H9 (cell line): ENCODE measurements around the gene TMEM63B. TPM values are rescaled to one million over a fixed set of nuclear protein-coding genes. Genes with fewer than 3 reads are reported as not detected.

ENCODE experiments used
- DNase-seq: peaks from one replicate; pipeline ENCODE4 v3.0.0-alpha.2; 2017
- H2AFZ ChIP-seq: one replicate; pipeline ENCODE4 v1.6.1; 2013; ENCODE audit warnings: mild to moderate bottlenecking, low read length, control low read depth, moderate library complexity
- H2AK5ac ChIP-seq: 2 replicates; pipeline ENCODE4 v1.6.1; 2013; ENCODE audit warnings: low read length, control low read depth, mixed read lengths; ENCODE audit not compliant: insufficient read length
- H2BK120ac ChIP-seq: one replicate; pipeline ENCODE4 v1.6.1; 2013; ENCODE audit warnings: low read depth, mild to moderate bottlenecking, low read length, control low read depth, inconsistent platforms; ENCODE audit not compliant: poor library complexity, severe bottlenecking
- H2BK12ac ChIP-seq: 2 replicates; pipeline ENCODE4 v1.6.1; 2013; ENCODE audit warnings: low read length, control low read depth, mixed read lengths, low read depth; ENCODE audit not compliant: insufficient read length
- H2BK15ac ChIP-seq: 2 replicates; pipeline ENCODE4 v1.6.1; 2013; ENCODE audit warnings: low read depth, low read length, control low read depth
- H2BK20ac ChIP-seq: one replicate; pipeline ENCODE4 v1.6.1; 2013; ENCODE audit warnings: low read depth, mild to moderate bottlenecking, low read length, control low read depth, inconsistent platforms; ENCODE audit not compliant: poor library complexity, severe bottlenecking
- H2BK5ac ChIP-seq: 2 replicates; pipeline ENCODE4 v1.6.1; 2013; ENCODE audit warnings: low read length, control low read depth, mixed read lengths; ENCODE audit not compliant: insufficient read length
- H3K14ac ChIP-seq: 2 replicates; pipeline ENCODE4 v1.6.1; 2013; ENCODE audit warnings: low read length, control low read depth; ENCODE audit not compliant: insufficient read depth
- H3K18ac ChIP-seq: 2 replicates; pipeline ENCODE4 v1.6.1; 2013; ENCODE audit warnings: low read depth, mild to moderate bottlenecking, mixed read lengths, low read length, control low read depth; ENCODE audit not compliant: insufficient read length
- H3K23ac ChIP-seq: 2 replicates; pipeline ENCODE4 v1.6.1; 2013; ENCODE audit warnings: low read length, control low read depth, mixed read lengths, low read depth; ENCODE audit not compliant: insufficient read length
- H3K23me2 ChIP-seq: 2 replicates; pipeline ENCODE4 v1.6.1; 2013; ENCODE audit warnings: low read depth, mild to moderate bottlenecking, mixed read lengths, low read length, control low read depth; ENCODE audit not compliant: insufficient read length, poor library complexity, severe bottlenecking
- H3K27ac ChIP-seq: 2 replicates; pipeline ENCODE4 v1.5.1; 2013; ENCODE audit warnings: low read length, control low read depth, mixed read lengths, low read depth; ENCODE audit not compliant: insufficient read length
- H3K27me3 ChIP-seq: 2 replicates; pipeline ENCODE4 v1.6.1; 2013; ENCODE audit warnings: low read length, control low read depth, inconsistent platforms; ENCODE audit not compliant: insufficient read depth
- H3K4ac ChIP-seq: 2 replicates; pipeline ENCODE4 v1.6.1; 2013; ENCODE audit warnings: low read depth, mild to moderate bottlenecking, control low read depth, inconsistent platforms, low read length, moderate library complexity
- H3K4me1 ChIP-seq: 2 replicates; pipeline ENCODE4 v1.6.1; 2013; ENCODE audit warnings: low read length, control low read depth, inconsistent platforms; ENCODE audit not compliant: insufficient read depth
- H3K4me2 ChIP-seq: 2 replicates; pipeline ENCODE4 v1.6.1; 2013; ENCODE audit warnings: low read length, control low read depth, mixed read lengths; ENCODE audit not compliant: insufficient read length, insufficient read depth
- H3K56ac ChIP-seq: 2 replicates; pipeline ENCODE4 v1.6.1; 2013; ENCODE audit warnings: low read depth, mild to moderate bottlenecking, mixed read lengths, low read length, control low read depth; ENCODE audit not compliant: insufficient read length
- H3K79me1 ChIP-seq: 2 replicates; pipeline ENCODE4 v1.6.1; 2013; ENCODE audit warnings: low read depth, mild to moderate bottlenecking, moderate library complexity, low read length, control low read depth, inconsistent platforms; ENCODE audit not compliant: insufficient read depth, poor library complexity, severe bottlenecking
- H3K79me2 ChIP-seq: 2 replicates; pipeline ENCODE4 v1.6.1; 2013; ENCODE audit warnings: low read length, control low read depth, inconsistent platforms; ENCODE audit not compliant: insufficient read depth
- H3K9ac ChIP-seq: 2 replicates; pipeline ENCODE4 v1.6.1; 2013; ENCODE audit warnings: low read length, control low read depth, mixed read lengths; ENCODE audit not compliant: insufficient read length; ENCODE audit errors: extremely low read depth
- H3K9me3 ChIP-seq: one replicate; pipeline ENCODE4 v1.6.1; 2013; ENCODE audit warnings: low read depth, low read length, inconsistent platforms; ENCODE audit not compliant: control insufficient read depth
- H3T11ph ChIP-seq: one replicate; pipeline ENCODE4 v1.6.1; 2013; ENCODE audit warnings: mild to moderate bottlenecking, low read length, control low read depth, inconsistent platforms
- H4K20me1 ChIP-seq: one replicate; pipeline ENCODE4 v1.6.1; 2013; ENCODE audit not compliant: control insufficient read depth, insufficient read length, insufficient read depth
- H4K5ac ChIP-seq: 2 replicates; pipeline ENCODE4 v1.6.1; 2013; ENCODE audit warnings: low read depth, mild to moderate bottlenecking, mixed read lengths, low read length, control low read depth; ENCODE audit not compliant: insufficient read length
- H4K8ac ChIP-seq: replicated peaks from 2 replicates; pipeline ENCODE4 v1.6.1; 2013; ENCODE audit warnings: low read length, control low read depth, mixed read lengths, low read depth; ENCODE audit not compliant: insufficient read length
- H4K91ac ChIP-seq: 2 replicates; pipeline ENCODE4 v1.6.1; 2013; ENCODE audit warnings: low read depth, mild to moderate bottlenecking, moderate library complexity, mixed read lengths, low read length, control low read depth; ENCODE audit not compliant: insufficient read length
- H3K27ac Mint-ChIP-seq, 3 experiments: 2 replicates in 2 of 3; 3 replicates in 1 of 3; pipeline ENCODE4 v1.8.0; 2020 to 2021; ENCODE audit warnings: mixed read lengths in 3 of 3, mild to moderate bottlenecking in 1 of 3, moderate library complexity in 1 of 3
- H3K27me3 Mint-ChIP-seq: 2 replicates; pipeline ENCODE4 v1.8.0; 2021; ENCODE audit warnings: low read depth, mild to moderate bottlenecking, moderate library complexity, mixed read lengths
- H3K36me3 Mint-ChIP-seq, 3 experiments: 2 replicates in 2 of 3; 3 replicates in 1 of 3; pipeline ENCODE4 v1.8.0; 2020 to 2021; ENCODE audit warnings: low read depth in 3 of 3, mixed read lengths in 3 of 3; ENCODE audit not compliant: insufficient read depth in 1 of 3
- H3K4me1 Mint-ChIP-seq, 2 experiments: 2 replicates each; pipeline ENCODE4 v1.8.0; 2020; ENCODE audit warnings: mixed read lengths in 2 of 2
- H3K4me3 Mint-ChIP-seq, 2 experiments: 2 replicates in 1 of 2; 3 replicates in 1 of 2; pipeline ENCODE4 v1.8.0; 2020 to 2021; ENCODE audit warnings: mild to moderate bottlenecking in 2 of 2, mixed read lengths in 2 of 2, moderate library complexity in 1 of 2
- H3K9me3 Mint-ChIP-seq, 2 experiments: 2 replicates in 1 of 2; 3 replicates in 1 of 2; pipeline ENCODE4 v1.8.0; 2020; ENCODE audit warnings: mild to moderate bottlenecking in 2 of 2, mixed read lengths in 2 of 2, moderate library complexity in 1 of 2
- total RNA-seq: library from RNA; stranded (reverse); gene quantifications from 2 replicates; pipeline ENCODE4 v1.2.1, GENCODE V29; 2021
- TF ChIP-seq, protein P1 (sequence below): fragments of 200-600 bp; sonication (generic); conservative IDR thresholded peaks from 3 replicates; pipeline ENCODE4 v1.8.0; 2021; ENCODE audit warnings: antibody characterized with exemption, mild to moderate bottlenecking

Gene TMEM63B
- total RNA-seq, 1 experiment from 2014 or later, result 56.3 TPM

DNA sequence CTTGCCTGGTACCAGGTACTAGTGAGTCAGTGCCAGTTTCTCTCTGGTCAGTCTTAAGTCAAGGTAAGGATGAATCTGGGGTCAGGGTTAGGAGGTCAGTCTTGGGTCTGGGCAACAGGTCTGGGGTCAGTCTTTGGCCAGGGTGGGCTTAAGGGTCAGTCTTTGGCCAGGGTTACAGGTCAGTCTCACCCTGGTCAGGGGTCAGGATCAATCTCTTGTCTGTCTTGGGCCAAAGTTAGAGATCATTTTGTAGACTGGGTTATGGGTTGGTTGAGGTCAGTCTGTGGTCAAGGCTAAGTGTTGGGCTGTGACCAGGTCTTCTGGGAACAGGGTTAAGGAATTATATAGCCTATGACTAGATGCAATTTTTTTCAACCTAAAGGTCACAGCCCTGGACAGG, 18.5 kb downstream of the TMEM63B start:
- no peak for DNase-seq
- no peak overlapping the region for H2BK20ac ChIP-seq
- H2BK120ac ChIP-seq, result no peak overlapping the region
- H3K14ac ChIP-seq, result no peak overlapping the region
- H3K9ac ChIP-seq, result no peak overlapping the region
- H3K9me3 ChIP-seq, result no peaks in the 10 kb centered on the region
- H4K20me1 ChIP-seq, result peaks cover 3% of the 10 kb centered on the region
- no peak overlapping the region for H4K91ac ChIP-seq
- H3K23ac ChIP-seq, result no peak overlapping the region
- H3K4me1 ChIP-seq, result no peaks in the 10 kb centered on the region
- no peak overlapping the region for H2BK12ac ChIP-seq
- no peak overlapping the region for H3K27ac ChIP-seq
- no peak overlapping the region for H2BK5ac ChIP-seq
- no peak overlapping the region for H2AK5ac ChIP-seq
- no peak overlapping the region for H2AFZ ChIP-seq
- no peak overlapping the region for H2BK15ac ChIP-seq
- H3K18ac ChIP-seq, result no peak overlapping the region
- Mint-ChIP-seq H3K36me3 (peaks cover 17 to 71% (median 52%) of the 10 kb centered on the region in 3 experiments; a peak in 6 of 7 replicates), H3K27ac (no peak overlapping the region; a peak in 1 of 7 replicates), H3K4me1 (no peaks in the 10 kb centered on the region), H3K4me3 (no peak overlapping the region), H3K27me3 (no peaks in the 10 kb centered on the region; the same call in 1 of the 2 replicates), H3K9me3 (no peaks in the 10 kb centered on the region)
- no peaks in the 10 kb centered on the region for H3K79me2 ChIP-seq
- H3K23me2 ChIP-seq, result no peaks in the 10 kb centered on the region
- no peak overlapping the region for H3T11ph ChIP-seq
- H3K79me1 ChIP-seq, result no peaks in the 10 kb centered on the region
- H3K4me2 ChIP-seq, result no peak overlapping the region
- H4K8ac ChIP-seq, result no peak overlapping the region
- H3K56ac ChIP-seq, result no peak overlapping the region
- no peaks in the 10 kb centered on the region for H3K27me3 ChIP-seq
- H3K4ac ChIP-seq, result no peak overlapping the region
- TF ChIP-seq, protein P1, sequence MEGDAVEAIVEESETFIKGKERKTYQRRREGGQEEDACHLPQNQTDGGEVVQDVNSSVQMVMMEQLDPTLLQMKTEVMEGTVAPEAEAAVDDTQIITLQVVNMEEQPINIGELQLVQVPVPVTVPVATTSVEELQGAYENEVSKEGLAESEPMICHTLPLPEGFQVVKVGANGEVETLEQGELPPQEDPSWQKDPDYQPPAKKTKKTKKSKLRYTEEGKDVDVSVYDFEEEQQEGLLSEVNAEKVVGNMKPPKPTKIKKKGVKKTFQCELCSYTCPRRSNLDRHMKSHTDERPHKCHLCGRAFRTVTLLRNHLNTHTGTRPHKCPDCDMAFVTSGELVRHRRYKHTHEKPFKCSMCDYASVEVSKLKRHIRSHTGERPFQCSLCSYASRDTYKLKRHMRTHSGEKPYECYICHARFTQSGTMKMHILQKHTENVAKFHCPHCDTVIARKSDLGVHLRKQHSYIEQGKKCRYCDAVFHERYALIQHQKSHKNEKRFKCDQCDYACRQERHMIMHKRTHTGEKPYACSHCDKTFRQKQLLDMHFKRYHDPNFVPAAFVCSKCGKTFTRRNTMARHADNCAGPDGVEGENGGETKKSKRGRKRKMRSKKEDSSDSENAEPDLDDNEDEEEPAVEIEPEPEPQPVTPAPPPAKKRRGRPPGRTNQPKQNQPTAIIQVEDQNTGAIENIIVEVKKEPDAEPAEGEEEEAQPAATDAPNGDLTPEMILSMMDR, result no peak
- no peak overlapping the region for H4K5ac ChIP-seq
